Measurements from ENCODE around the gene NNAT. TPM values are rescaled to one million over a fixed set of nuclear protein-coding genes. Genes with fewer than 3 reads are reported as not detected.
A peak's percentile ranks its signal among the peaks of the same experiment; 100 is the strongest.
"Not testable (repeated sequence)": the region's sequence is repeated elsewhere in the genome, so short reads cannot be mapped to it uniquely, and the experiment has no call there.

Gene NNAT
- total and polyA plus RNA-seq, 10 donors = 0.20 to 0.35 (median 0.29) TPM; not detected in 5

- Histone ChIP-seq H3K27ac (no peak overlapping the region), H3K27me3 (replicated peaks in 1 of 7) (no peaks in the 10 kb centered on the region), H3K4me3 (no peak overlapping the region), H3K4me1 (peaks cover 0 to 8% (median 5%) of the 10 kb centered on the region in 6 donors), H3K9me3 (no peaks in the 10 kb centered on the region), H3K36me3 (no peaks in the 10 kb centered on the region)
- intact Hi-C loops (cut with DNase I; ENCODE audit: low total_unique reads) = no loop called here
- 84 to 94% (median 86%) methylated on average over 4 of the region's 4 CpGs for WGBS, 5 donors
- TF ChIP-seq POLR2A (IDR thresholded peaks at IDR 0.05) (no peak), POLR2AphosphoS5 (IDR thresholded peaks at IDR 0.05) (no peak), CTCF (IDR thresholded peaks at IDR 0.05 in 8 of 11, conservative IDR thresholded peaks at IDR 0.05 in 3 of 11) (no peak)
- DNase-seq = no peak
Observed at GRCh38 chr20:37539424-37539823, 18.4 kb downstream of the NNAT start.

GRCh38 chr20:37540001-37540400, 19.0 kb downstream of the NNAT start:
- Histone ChIP-seq H3K4me1 (peaks cover 0 to 2% (median 0%) of the 10 kb centered on the region in 6 donors), H3K27me3 (replicated peaks in 1 of 7) (no peaks in the 10 kb centered on the region), H3K27ac (no peak overlapping the region), H3K4me3 (no peak overlapping the region), H3K36me3 (no peaks in the 10 kb centered on the region), H3K9me3 (no peaks in the 10 kb centered on the region)
- intact Hi-C loops (cut with DNase I; ENCODE audit: low total_unique reads) = no loop called here
- 13 to 26% (median 18%) methylated on average over 5 of the region's 5 CpGs for WGBS, 5 donors
- TF ChIP-seq POLR2AphosphoS5 (IDR thresholded peaks at IDR 0.05) (no peak), CTCF (IDR thresholded peaks at IDR 0.05 in 8 of 11, conservative IDR thresholded peaks at IDR 0.05 in 3 of 11) (no peak), POLR2A (IDR thresholded peaks at IDR 0.05) (no peak)
- DNase-seq = no peak

GRCh38 chr20:37540838-37541237, 19.8 kb downstream of the NNAT start:
- H3K27ac ChIP-seq; H3K27me3 ChIP-seq (replicated peaks in 1 of 7); H3K4me3 ChIP-seq; H3K9me3 ChIP-seq; intact Hi-C loops (cut with DNase I; ENCODE audit: low total_unique reads); DNase-seq; H3K36me3 ChIP-seq; H3K4me1 ChIP-seq: not testable (repeated sequence)
- WGBS, 5 donors = 67 to 84% (median 80%) methylated on average over 1 of the region's 1 CpG

- Histone ChIP-seq H3K9me3 (no peaks in the 10 kb centered on the region), H3K4me3 (no peak overlapping the region), H3K4me1 (no peaks in the 10 kb centered on the region), H3K36me3 (no peaks in the 10 kb centered on the region), H3K27ac (no peak overlapping the region), H3K27me3 (replicated peaks in 1 of 7) (no peaks in the 10 kb centered on the region)
- WGBS, 5 donors = 91 to 95% (median 94%) methylated on average over 5 of the region's 5 CpGs
- no peak for TF ChIP-seq POLR2AphosphoS5 (IDR thresholded peaks at IDR 0.05)
- TF ChIP-seq CTCF (IDR thresholded peaks at IDR 0.05 in 8 of 11, conservative IDR thresholded peaks at IDR 0.05 in 3 of 11) = no peak
- intact Hi-C loops (cut with DNase I; ENCODE audit: low total_unique reads) = no loop called here
- peak; percentile 27 for DNase-seq
Observed at GRCh38 chr20:37541326-37541725, 20.3 kb downstream of the NNAT start.

GRCh38 chr20:37542281-37542680, 21.2 kb downstream of the NNAT start:
- no peaks in the 10 kb centered on the region for H3K36me3 ChIP-seq
- no peak overlapping the region for H3K4me3 ChIP-seq
- no peaks in the 10 kb centered on the region for H3K27me3 ChIP-seq (replicated peaks in 1 of 7)
- H3K9me3 ChIP-seq = no peaks in the 10 kb centered on the region
- intact Hi-C loops (cut with DNase I; ENCODE audit: low total_unique reads) = no loop called here
- DNase-seq = no peak
- H3K27ac ChIP-seq = no peak overlapping the region
- TF ChIP-seq POLR2A (IDR thresholded peaks at IDR 0.05) (no peak), POLR2AphosphoS5 (IDR thresholded peaks at IDR 0.05) (no peak), CTCF (IDR thresholded peaks at IDR 0.05 in 8 of 11, conservative IDR thresholded peaks at IDR 0.05 in 3 of 11) (no peak)
- no peaks in the 10 kb centered on the region for H3K4me1 ChIP-seq
- 46 to 53% (median 49%) methylated on average over 6 of the region's 6 CpGs for WGBS, 5 donors

All from spleen (tissue), 11 donors.